Heart left ventricle (tissue), 16 donors: Measurements from ENCODE around the gene SMIM28. TPM values are rescaled to one million over a fixed set of nuclear protein-coding genes. Genes with fewer than 3 reads are reported as not detected.
"Not testable (repeated sequence)": the region's sequence is repeated elsewhere in the genome, so short reads cannot be mapped to it uniquely, and the experiment has no call there.

Experiments
- ATAC-seq, 4 donors: fragments of 200-7000 bp; cut with Tn5 transposase; one replicate each; pipeline ENCODE4 v1.9.1; 2020 to 2022; ENCODE audit warnings: moderate library complexity in 4 of 4, mild to moderate bottlenecking in 3 of 4, moderate number of reproducible peaks in 1 of 4
- DNase-seq, 5 donors: peaks; one replicate each; pipeline ENCODE4 v3.0.0-alpha.2; 2020
- H3K27ac ChIP-seq, 12 donors: fragments of 200-600 bp; sonication (generic) in 4 of 12; one replicate each; pipeline versions ENCODE4 v1.5.0 to v1.8.0; 2016 to 2022; ENCODE audit warnings: mild to moderate bottlenecking in 2 of 12
- H3K27me3 ChIP-seq, 9 donors: fragments of 200-600 bp; sonication (generic) in 2 of 9; one replicate each; pipeline versions ENCODE4 v1.5.1 to v1.8.0; 2016 to 2022; ENCODE audit warnings: mild to moderate bottlenecking in 3 of 9
- H3K36me3 ChIP-seq, 9 donors: fragments of 200-600 bp; sonication (generic) in 2 of 9; one replicate each; pipeline versions ENCODE4 v1.5.0 to v1.8.0; 2018 to 2022; ENCODE audit warnings: mild to moderate bottlenecking in 2 of 9
- H3K4me1 ChIP-seq, 12 donors: fragments of 200-600 bp; sonication (generic) in 4 of 12; one replicate each; pipeline versions ENCODE4 v1.5.0 to v1.8.0; 2016 to 2022; ENCODE audit warnings: mild to moderate bottlenecking in 3 of 12
- H3K4me3 ChIP-seq, 12 donors: fragments of 200-600 bp; sonication (generic) in 4 of 12; one replicate each; pipeline versions ENCODE4 v1.5.0 to v1.8.0; 2017 to 2022; ENCODE audit warnings: mild to moderate bottlenecking in 9 of 12, moderate library complexity in 4 of 12
- H3K9me3 ChIP-seq, 12 donors: fragments of 200-600 bp; sonication (generic) in 4 of 12; one replicate each; pipeline versions ENCODE4 v1.5.0 to v1.8.0; 2016 to 2022; ENCODE audit warnings: mild to moderate bottlenecking in 1 of 12
- POLR2A ChIP-seq, 2 donors: fragments of 450-650 bp; IDR thresholded peaks; one replicate each; pipeline ENCODE4 v1.6.1; 2017; ENCODE audit warnings: antibody characterized with exemption in 2 of 2, mild to moderate bottlenecking in 2 of 2, moderate library complexity in 2 of 2
- WGBS, 4 donors: extraction: QIAGEN DNeasy Blood & Tissue Kit in 2 of 4; methylation state at CpG; one replicate each; pipeline versions ENCODE4 v1.1.5 to v1.1.7; 2013 to 2018; 5-methylcytosine and 5-hydroxymethylcytosine counted together
- intact Hi-C, 10 donors: fragments of 100-400 bp; cut with DNase I; formaldehyde crosslinking; loops; one replicate each; pipeline versions ENCODE4 v1.11.1 to v1.14.2; 2022
- polyA plus RNA-seq, 2 donors: library from polyadenylated mRNA; stranded (reverse); fragments of 200-250 nt; gene quantifications; one replicate each; pipeline ENCODE4 v1.2.3, GENCODE V29; 2013
- total RNA-seq, 9 donors: library from RNA; depleted of rRNA in 2 of 9; stranded (reverse); fragments of >200 nt in 2 of 9; fragmentation: NEBNext Ultra II Directional in 3 of 9; extraction: Animal tissue kit (Norgen Biotek cat#: 25700) in 3 of 9; gene quantifications; one replicate each; pipeline versions ENCODE4 v1.1.0 to v1.2.4, GENCODE V29; 2016 to 2023
- TF ChIP-seq, protein P1 (sequence below), 12 donors: fragments of 200-600 bp; sonication (generic) in 4 of 12; IDR thresholded peaks; one replicate each; pipeline versions ENCODE4 v1.5.0 to v1.8.0; 2018 to 2022; ENCODE audit warnings: antibody characterized with exemption in 12 of 12, mild to moderate bottlenecking in 5 of 12
- donor health status: ischemic (EF 13 %, LVEDD 7.1; RV severe dilation, severe dysfunction).
- donor health status: healthy with polysubstance abuse.
- donor health status: DM: no; HTN: yes; CAD: no.
- donor health status: DM: no; HTN: no; CAD: no.
- donor health status: ischemic (EF 25% LVEDD 6.9; RV normal size, moderate dysfunction).
- donor health status: ischemic (EF 25% LVEDD 5.7; RV mildly dilated, moderate dysfunction).
- donor health status: healthy.
- donor health status: DM: yes; HTN: yes; CAD: no.
- donor health status: ischemic (EF 35%, LVEDD 5.7; RV mildly dilated, moderate dysfunction).
- donor health status: nonischemic (EF 11% LVEDD 7.7; RV severe dilation, severe dysfunction).
- donor health status: DM: yes; HTN: yes; CAD: no.
- donor health status: PGD.
- donor health status: ischemic (EF 29% LVEDD 5.4; RV normal size, mild dysfunction).
- donor health status: nonischemic (EF 23%, LVEDD 6.1; RV moderate dilation, normal function).

Gene SMIM28
- total and polyA plus RNA-seq, 11 donors, result not detected

GRCh38 chr6:138357928-138358327 is 19.8 kb upstream of the SMIM28 start:
- H3K4me1 ChIP-seq, result no peaks in the 10 kb centered on the region

DNA sequence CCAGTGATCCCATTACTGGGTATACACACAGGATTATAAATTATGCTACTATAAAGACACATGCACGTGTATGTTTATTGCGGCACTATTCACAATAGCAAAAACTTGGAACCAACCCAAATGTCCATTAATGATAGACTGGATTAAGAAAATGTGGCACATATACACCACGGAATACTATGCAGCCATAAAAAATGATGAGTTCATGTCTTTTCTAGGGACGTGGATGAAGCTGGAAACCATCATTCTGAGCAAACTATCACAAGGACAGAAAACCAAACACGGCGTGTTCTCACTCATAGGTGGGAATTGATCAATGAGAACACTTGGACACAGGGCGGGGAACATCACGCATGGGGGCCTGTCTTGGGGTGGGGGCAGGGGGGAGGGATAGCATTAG is 9.0 kb upstream of the SMIM28 start:
- H3K4me1 ChIP-seq, DNase-seq, ATAC-seq, H3K9me3 ChIP-seq, intact Hi-C loops, H3K4me3 ChIP-seq, H3K27ac ChIP-seq, H3K27me3 ChIP-seq, H3K36me3 ChIP-seq: not testable (repeated sequence)
- WGBS, 4 donors, result 89 to 96% (median 94%) methylated on average over 8 of the region's 8 CpGs

More at GRCh38 chr6:138357928-138358327, 19.8 kb upstream of the SMIM28 start:
- no peak for ATAC-seq
- TF ChIP-seq POLR2A (IDR thresholded peaks at IDR 0.05), result no peak
- TF ChIP-seq, protein P1, sequence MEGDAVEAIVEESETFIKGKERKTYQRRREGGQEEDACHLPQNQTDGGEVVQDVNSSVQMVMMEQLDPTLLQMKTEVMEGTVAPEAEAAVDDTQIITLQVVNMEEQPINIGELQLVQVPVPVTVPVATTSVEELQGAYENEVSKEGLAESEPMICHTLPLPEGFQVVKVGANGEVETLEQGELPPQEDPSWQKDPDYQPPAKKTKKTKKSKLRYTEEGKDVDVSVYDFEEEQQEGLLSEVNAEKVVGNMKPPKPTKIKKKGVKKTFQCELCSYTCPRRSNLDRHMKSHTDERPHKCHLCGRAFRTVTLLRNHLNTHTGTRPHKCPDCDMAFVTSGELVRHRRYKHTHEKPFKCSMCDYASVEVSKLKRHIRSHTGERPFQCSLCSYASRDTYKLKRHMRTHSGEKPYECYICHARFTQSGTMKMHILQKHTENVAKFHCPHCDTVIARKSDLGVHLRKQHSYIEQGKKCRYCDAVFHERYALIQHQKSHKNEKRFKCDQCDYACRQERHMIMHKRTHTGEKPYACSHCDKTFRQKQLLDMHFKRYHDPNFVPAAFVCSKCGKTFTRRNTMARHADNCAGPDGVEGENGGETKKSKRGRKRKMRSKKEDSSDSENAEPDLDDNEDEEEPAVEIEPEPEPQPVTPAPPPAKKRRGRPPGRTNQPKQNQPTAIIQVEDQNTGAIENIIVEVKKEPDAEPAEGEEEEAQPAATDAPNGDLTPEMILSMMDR (IDR thresholded peaks at IDR 0.05), result no peak
- WGBS, 4 donors, result 94 to 97% (median 96%) methylated on average over 1 of the region's 1 CpG
- Histone ChIP-seq H3K4me3 (no peak overlapping the region), H3K27me3 (no peaks in the 10 kb centered on the region), H3K27ac (no peak overlapping the region), H3K9me3 (no peaks in the 10 kb centered on the region), H3K36me3 (no peaks in the 10 kb centered on the region)
- intact Hi-C loops, result no loop called here
- no peak for DNase-seq

DNA sequence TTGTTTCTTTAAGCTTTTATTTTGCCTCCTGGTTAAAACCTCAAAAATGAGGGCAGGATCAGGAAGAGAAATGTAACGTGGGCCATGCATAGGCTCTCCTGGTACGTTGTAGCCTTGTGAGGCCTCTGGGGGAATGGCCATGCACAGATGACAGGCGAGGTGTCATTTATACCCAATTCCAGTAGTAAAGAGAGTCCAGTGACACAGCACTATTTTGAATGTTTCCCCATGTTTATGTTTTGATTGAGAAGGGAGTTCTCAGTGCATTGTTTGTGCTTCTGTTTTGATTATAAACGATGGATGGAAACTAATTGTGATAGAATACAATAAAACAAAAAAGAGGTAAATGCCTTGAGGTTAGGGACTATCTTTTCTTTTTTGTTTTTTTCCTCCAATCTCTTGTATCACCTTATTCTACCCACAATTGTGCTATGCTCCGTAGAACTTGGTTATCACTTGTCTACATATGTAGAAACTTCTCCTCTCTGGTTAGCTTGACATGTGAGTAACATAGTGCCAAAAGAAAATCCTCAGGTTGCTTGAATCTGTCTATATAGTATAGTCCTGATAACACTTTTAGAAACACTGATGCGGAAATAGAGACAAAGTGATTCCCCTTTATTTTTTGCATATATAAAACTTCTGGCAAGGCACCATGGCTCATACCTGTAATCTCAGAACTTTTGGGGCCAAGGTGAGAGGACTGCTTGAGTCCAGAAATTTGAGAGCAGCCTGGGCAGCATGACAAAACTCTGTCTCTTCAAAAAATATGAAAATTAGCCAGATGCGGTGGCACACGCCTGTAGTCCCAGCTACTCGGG is 6.9 kb upstream of the SMIM28 start:
- Histone ChIP-seq H3K9me3 (peaks cover 0 to 5% (median 0%) of the 10 kb centered on the region in 12 donors), H3K27me3 (no peaks in the 10 kb centered on the region), H3K36me3 (no peaks in the 10 kb centered on the region), H3K4me3 (no peak overlapping the region), H3K4me1 (no peaks in the 10 kb centered on the region), H3K27ac (no peak overlapping the region)
- ATAC-seq (no peak), DNase-seq (no peak)
- WGBS, 4 donors, result 75 to 87% (median 81%) methylated on average over 9 of the region's 9 CpGs
- intact Hi-C loops, result no loop called here
- no peak for TF ChIP-seq POLR2A (IDR thresholded peaks at IDR 0.05)
- TF ChIP-seq, protein P1 (IDR thresholded peaks at IDR 0.05), result no peak

GRCh38 chr6:138371452-138371711 is 6.3 kb upstream of the SMIM28 start:
- Histone ChIP-seq H3K27ac (no peak overlapping the region), H3K4me3 (no peak overlapping the region), H3K9me3 (peaks cover 0 to 5% (median 0%) of the 10 kb centered on the region in 12 donors), H3K36me3 (no peaks in the 10 kb centered on the region), H3K27me3 (no peaks in the 10 kb centered on the region), H3K4me1 (no peaks in the 10 kb centered on the region)
- no peak for DNase-seq
- intact Hi-C loops, result no loop called here
- no peak for TF ChIP-seq POLR2A (IDR thresholded peaks at IDR 0.05)
- TF ChIP-seq, protein P1 (IDR thresholded peaks at IDR 0.05), result no peak
- no peak for ATAC-seq
- 60 to 71% (median 66%) methylated on average over 3 of the region's 3 CpGs for WGBS, 4 donors

GRCh38 chr6:138371720-138372119 is 6.0 kb upstream of the SMIM28 start:
- ATAC-seq (no peak), DNase-seq (no peak)
- Histone ChIP-seq H3K27me3 (no peaks in the 10 kb centered on the region), H3K4me1 (no peaks in the 10 kb centered on the region), H3K9me3 (peaks cover 0 to 5% (median 0%) of the 10 kb centered on the region in 12 donors), H3K36me3 (no peaks in the 10 kb centered on the region), H3K4me3 (no peak overlapping the region), H3K27ac (no peak overlapping the region)
- intact Hi-C loops, result no loop called here
- WGBS, 4 donors, result 43 to 50% (median 45%) methylated on average over 3 of the region's 3 CpGs
- TF ChIP-seq, protein P1 (IDR thresholded peaks at IDR 0.05), result no peak
- TF ChIP-seq POLR2A (IDR thresholded peaks at IDR 0.05), result no peak
